Activated gamma-delta T cell treated with anti-CD3 and anti-CD28 coated beads, Interleukin-2, amount 50 U/mL, for 16 hours (primary cell): ENCODE results near the gene SCN1B.
"Not testable (repeated sequence)": the region's sequence is repeated elsewhere in the genome, so short reads cannot be mapped to it uniquely, and the experiment has no call there.

Experiments
- DNase-seq: peaks from one replicate; pipeline ENCODE4 v3.0.0-alpha.2; 2020; ENCODE audit warnings: low read depth

The SCN1B gene

GRCh38 chr19:35017507-35017906 is 12.8 kb upstream of the SCN1B start:
- no peak for DNase-seq

DNA sequence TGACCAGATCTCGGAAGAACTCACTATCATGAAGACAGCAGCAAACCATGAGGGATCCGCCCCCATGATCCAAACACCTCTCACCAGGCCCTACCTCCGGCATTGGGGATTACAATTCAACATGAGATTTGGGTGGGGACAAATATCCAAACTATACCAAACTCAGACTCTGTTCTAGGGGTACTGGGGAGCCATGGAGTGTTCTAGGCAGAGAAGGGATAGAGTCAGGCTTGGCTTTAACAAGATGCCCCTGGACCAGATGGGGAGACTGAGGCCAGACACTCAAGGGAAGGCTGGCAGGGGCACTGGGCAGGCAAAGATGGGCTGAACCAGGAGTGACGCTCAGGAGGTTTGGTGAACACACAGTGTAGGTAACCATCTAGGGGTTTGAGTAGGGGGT is 11.9 kb upstream of the SCN1B start:
- DNase-seq = no peak

GRCh38 chr19:35019144-35019543 is 11.1 kb upstream of the SCN1B start:
- no peak for DNase-seq

GRCh38 chr19:35021016-35021415 is 9.3 kb upstream of the SCN1B start:
- no peak for DNase-seq

- no peak for DNase-seq
Measured at GRCh38 chr19:35021596-35021995, 8.7 kb upstream of the SCN1B start.

GRCh38 chr19:35022460-35022859 is 7.8 kb upstream of the SCN1B start:
- no peak for DNase-seq

GRCh38 chr19:35023428-35023827 is 6.8 kb upstream of the SCN1B start:
- no peak for DNase-seq

GRCh38 chr19:35024095-35024494 is 6.2 kb upstream of the SCN1B start:
- no peak for DNase-seq

DNA sequence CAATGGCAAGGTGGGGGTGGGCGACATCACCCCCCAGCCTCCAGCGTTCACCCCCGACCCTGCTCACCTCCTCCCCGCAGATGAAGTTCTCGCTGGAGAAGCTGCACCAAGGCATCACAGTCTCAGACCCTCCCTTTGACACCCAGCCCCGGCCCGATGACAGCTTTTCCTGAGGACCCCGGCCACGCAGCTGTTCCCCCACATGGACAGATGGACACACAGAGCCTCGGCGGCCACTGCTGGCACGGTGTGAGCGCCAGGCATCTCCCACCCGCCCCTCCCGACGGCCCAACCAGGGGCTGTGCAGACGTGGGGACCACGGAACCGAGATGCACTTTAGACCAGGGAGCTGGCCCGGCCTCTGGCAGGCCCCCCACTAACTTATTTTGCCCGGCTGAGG is 4.3 kb upstream of the SCN1B start:
- no peak for DNase-seq

- DNase-seq = no peak
Measured at GRCh38 chr19:35026418-35026817, 3.9 kb upstream of the SCN1B start.

DNA sequence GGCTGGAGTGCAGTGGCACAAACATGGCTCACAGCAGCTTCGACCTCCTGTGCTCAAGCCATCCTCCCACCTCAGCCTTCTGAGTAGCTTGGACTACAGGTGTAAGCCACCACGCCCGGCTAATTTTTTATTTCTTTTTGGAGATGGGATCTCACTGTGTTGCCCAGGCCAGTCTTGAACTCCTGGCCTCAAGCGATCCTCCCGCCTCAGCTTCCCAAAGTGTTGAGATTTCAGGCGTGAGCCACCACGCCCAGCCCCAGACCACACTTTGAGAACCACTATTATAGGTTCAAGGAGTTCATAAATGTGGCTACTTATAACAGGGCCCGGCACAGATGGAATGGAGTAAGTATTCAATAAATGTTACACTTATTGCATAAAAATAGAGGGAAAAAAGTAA is 3.3 kb upstream of the SCN1B start:
- DNase-seq = no peak

GRCh38 chr19:35027851-35028599 is 2.2 kb upstream of the SCN1B start:
- DNase-seq = no peak

- not testable (repeated sequence) for DNase-seq
Measured at GRCh38 chr19:35028600-35028885, 1.7 kb upstream of the SCN1B start.

- DNase-seq = not testable (repeated sequence)
Measured at GRCh38 chr19:35029275-35029736, 964 bp upstream of the SCN1B start.

DNA sequence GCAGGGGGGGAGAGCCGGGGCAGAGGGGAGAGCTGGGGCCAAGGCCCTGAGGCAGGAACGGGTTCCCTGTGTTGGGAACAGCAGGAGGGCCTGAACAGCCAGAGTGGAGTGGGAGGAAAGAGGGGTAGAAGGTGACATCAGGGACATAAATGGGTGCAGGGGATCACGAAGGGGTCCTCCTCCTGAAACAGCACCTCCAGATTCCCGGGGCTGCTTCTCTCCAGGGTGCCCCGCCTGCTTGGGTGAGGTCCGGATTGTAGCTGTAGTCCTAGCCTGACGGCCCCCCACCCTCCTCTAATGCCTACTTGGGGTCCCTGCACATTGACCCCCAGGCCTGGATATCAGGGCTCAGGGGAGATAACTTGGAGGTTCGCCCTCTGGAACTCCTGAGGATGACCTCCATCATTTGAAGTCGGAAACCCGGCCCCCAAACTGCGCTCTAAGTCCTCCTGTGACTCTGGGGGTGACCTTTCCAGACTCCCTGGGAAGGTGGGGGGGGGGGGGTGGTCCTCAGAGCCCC is 473 bp upstream of the SCN1B start:
- no peak for DNase-seq

- DNase-seq = no peak
Measured at GRCh38 chr19:35031072-35031881, 1.0 kb downstream of the SCN1B start.

DNA sequence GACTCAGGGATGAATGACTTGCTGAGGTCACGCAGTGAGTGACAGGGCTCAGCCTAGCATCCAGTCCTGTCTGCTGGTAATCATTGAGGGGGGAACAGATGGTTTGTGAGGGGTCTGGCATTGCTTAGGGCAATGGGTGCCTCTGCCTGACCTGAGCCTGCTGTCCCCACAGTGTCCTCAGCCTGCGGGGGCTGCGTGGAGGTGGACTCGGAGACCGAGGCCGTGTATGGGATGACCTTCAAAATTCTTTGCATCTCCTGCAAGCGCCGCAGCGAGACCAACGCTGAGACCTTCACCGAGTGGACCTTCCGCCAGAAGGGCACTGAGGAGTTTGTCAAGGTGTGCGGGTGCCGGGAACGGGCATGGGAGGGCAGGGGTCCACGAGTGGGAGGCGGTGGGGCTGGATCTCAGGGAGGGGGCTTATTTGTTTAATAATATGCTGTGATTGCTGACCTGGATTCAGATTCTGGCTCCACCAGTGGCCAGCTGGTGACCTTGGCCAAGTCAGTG is 2.1 kb downstream of the SCN1B start:
- no peak for DNase-seq

DNA sequence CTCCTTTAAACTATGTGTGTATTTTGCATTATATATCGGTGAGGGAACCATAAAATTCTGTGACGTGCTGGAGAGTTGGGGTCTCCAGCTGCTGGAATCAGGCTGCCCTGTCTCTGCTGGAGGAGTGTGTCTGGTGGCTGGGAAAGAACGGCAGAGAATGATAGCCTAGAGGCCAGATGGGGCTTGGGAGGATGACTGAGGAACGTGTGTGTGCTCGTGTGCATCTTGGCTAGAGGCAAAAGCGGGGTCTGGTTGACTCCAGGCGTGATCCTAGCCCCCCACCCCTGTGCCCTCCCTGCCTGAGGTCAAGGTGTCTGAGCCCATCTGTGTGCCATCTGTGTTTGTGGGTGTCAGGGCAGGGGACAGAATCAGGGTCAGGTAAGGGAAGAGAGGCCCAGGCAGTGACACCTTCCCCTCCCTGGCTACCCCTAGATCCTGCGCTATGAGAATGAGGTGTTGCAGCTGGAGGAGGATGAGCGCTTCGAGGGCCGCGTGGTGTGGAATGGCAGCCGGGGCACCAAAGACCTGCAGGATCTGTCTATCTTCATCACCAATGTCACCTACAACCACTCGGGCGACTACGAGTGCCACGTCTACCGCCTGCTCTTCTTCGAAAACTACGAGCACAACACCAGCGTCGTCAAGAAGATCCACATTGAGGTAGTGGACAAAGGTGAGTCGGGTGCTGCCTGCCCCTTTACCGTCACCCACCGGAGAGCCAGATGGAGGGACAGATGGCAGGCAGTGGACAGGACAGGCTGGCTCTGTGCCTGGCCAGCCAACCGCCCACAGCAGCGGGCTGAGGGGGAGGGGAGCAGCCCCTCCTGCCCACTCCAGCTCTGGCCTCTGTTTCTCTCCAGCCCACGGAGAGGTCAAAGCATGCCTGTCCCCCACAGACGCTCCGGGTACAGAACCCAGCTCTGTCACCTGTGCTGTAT is 3.1 kb downstream of the SCN1B start:
- no peak for DNase-seq

DNA sequence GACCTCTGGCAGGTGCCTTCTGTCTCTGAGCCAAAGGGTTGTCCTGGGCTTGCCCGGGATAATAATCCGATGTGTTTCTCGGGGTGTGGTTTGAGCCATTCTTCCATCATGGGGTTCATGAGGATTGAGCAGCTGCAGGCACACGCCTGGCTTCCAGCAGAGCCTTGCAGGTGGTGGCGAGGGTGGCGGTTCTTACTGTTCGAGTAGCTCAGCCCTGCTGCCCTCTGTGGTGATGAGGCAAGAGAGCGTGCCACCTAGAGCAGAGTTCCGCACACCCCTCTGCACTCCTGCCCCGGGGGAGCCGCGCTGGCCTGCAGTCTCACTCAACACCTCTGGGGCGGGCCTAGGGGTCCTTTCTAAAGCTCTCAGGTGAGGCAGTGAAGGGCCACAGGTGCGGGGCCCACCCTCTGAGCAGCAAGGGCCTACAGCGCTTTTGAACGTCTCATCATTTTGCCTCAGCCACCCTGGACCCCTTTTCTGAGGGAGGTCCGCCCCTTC is 3.8 kb downstream of the SCN1B start:
- no peak for DNase-seq

DNA sequence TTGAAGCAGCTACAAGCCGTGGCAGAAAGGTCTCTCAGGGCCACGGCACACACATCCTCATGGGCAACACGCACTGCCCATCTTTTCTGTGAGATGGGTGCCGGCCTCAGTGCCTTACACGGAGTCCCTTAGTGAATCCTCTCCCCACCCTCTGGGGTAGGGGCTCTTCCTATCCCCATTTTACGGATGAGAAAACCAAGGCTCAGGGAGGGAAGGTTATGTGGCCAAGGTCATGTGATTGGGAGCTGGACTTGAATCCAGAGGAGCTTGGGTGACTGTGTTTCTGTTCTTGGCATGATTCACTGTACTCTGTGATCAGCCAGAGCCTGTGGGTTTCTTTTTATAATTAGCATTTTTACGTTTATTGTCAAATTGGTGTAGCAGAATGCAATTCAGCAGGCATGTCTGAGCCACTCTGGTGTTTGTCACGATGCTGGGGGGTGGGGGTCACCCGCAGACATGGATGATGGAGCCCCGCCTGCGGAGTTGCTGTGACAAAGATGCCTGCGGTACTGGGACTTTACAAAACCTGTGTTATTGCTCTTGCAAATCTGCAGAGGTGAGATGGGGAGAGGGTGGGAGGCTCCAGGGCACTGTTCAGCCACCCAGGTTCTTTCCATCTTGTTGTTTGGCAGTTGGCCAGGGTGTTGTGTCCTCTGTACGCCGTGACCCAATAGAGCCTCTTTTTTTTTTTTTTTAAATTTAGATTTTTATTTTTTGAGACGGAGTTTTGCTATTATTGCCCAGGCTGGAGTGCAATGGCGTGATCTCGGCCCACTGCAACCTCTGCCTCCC is 4.5 kb downstream of the SCN1B start:
- DNase-seq = no peak
